GM18858 (cell line): ENCODE data around the gene DSTYK.
"Not testable (repeated sequence)": the region's sequence is repeated elsewhere in the genome, so short reads cannot be mapped to it uniquely, and the experiment has no call there.

Experiments
- ATAC-seq: cut with Tn5 transposase; IDR thresholded peaks from one replicate; pipeline ENCODE4 v1.9.1; 2021; ENCODE audit not compliant: unreplicated experiment

Gene DSTYK

GRCh38 chr1:205179842-205180241 lies 31.7 kb downstream of the DSTYK start:
- ATAC-seq = no peak

GRCh38 chr1:205172729-205173366 lies 38.7 kb downstream of the DSTYK start:
- no peak for ATAC-seq

GRCh38 chr1:205171369-205171768 lies 40.1 kb downstream of the DSTYK start:
- no peak for ATAC-seq

GRCh38 chr1:205170532-205171269 lies 40.8 kb downstream of the DSTYK start:
- no peak for ATAC-seq

- no peak for ATAC-seq
Observed at GRCh38 chr1:205169248-205169647, 42.3 kb downstream of the DSTYK start.

GRCh38 chr1:205168291-205168690 lies 43.2 kb downstream of the DSTYK start:
- no peak for ATAC-seq

- no peak for ATAC-seq
Observed at GRCh38 chr1:205162301-205162700, 49.2 kb downstream of the DSTYK start.

GRCh38 chr1:205161076-205161475 lies 50.4 kb downstream of the DSTYK start:
- ATAC-seq = no peak

GRCh38 chr1:205158048-205158616 lies 53.4 kb downstream of the DSTYK start:
- no peak for ATAC-seq

GRCh38 chr1:205155665-205156377 lies 55.7 kb downstream of the DSTYK start:
- ATAC-seq = not testable (repeated sequence)

GRCh38 chr1:205152505-205152904 lies 59.0 kb downstream of the DSTYK start:
- no peak for ATAC-seq

GRCh38 chr1:205150651-205151428 lies 60.7 kb downstream of the DSTYK start:
- no peak for ATAC-seq

GRCh38 chr1:205147191-205147835 lies 64.2 kb downstream of the DSTYK start:
- no peak for ATAC-seq

- no peak for ATAC-seq
Observed at GRCh38 chr1:205144751-205145150, 66.8 kb downstream of the DSTYK start.

- no peak for ATAC-seq
Observed at GRCh38 chr1:205144046-205144720, 67.3 kb downstream of the DSTYK start.

GRCh38 chr1:205142102-205142469 lies 69.4 kb downstream of the DSTYK start:
- ATAC-seq = no peak

- ATAC-seq = no peak
Observed at GRCh38 chr1:205141236-205142101, 70.0 kb downstream of the DSTYK start.

- ATAC-seq = no peak
Observed at GRCh38 chr1:205140113-205140512, 71.4 kb downstream of the DSTYK start.

GRCh38 chr1:205137901-205138300 lies 73.6 kb downstream of the DSTYK start:
- no peak for ATAC-seq
